Mesenchymal stem cell (in vitro differentiated cells and primary cell): ENCODE data around the gene TMEM192.

ENCODE experiments used
- DNase-seq: peaks from one replicate; pipeline ENCODE4 v3.0.0-alpha.2; 2013
- H2AFZ ChIP-seq: one replicate; pipeline ENCODE4 v1.6.1; 2013; ENCODE audit warnings: low read depth, mild to moderate bottlenecking, control low read depth, inconsistent platforms, low read length, moderate library complexity
- H2AK5ac ChIP-seq: 2 replicates; pipeline ENCODE4 v1.6.1; 2013; ENCODE audit warnings: low read length, moderate library complexity, mild to moderate bottlenecking, inconsistent platforms; ENCODE audit not compliant: severe bottlenecking
- H2BK120ac ChIP-seq: one replicate; pipeline ENCODE4 v1.6.1; 2013; ENCODE audit warnings: low read depth, mild to moderate bottlenecking, inconsistent platforms, low read length, moderate library complexity
- H2BK12ac ChIP-seq, 2 experiments: one replicate each; pipeline ENCODE4 v1.6.1; 2013; ENCODE audit warnings: inconsistent platforms in 2 of 2, low read length in 2 of 2, mild to moderate bottlenecking in 2 of 2, moderate library complexity in 2 of 2, control low read depth in 1 of 2
- H2BK15ac ChIP-seq: one replicate; pipeline ENCODE4 v1.6.1; 2013; ENCODE audit warnings: mild to moderate bottlenecking, low read depth, inconsistent platforms; ENCODE audit not compliant: poor library complexity, severe bottlenecking
- H2BK5ac ChIP-seq: 2 replicates; pipeline ENCODE4 v1.6.1; 2013; ENCODE audit warnings: low read depth, mild to moderate bottlenecking, low read length, control low read depth, inconsistent platforms; ENCODE audit not compliant: poor library complexity, severe bottlenecking
- H3K14ac ChIP-seq, 2 experiments: one replicate each; pipeline ENCODE4 v1.6.1; 2013; ENCODE audit warnings: inconsistent platforms in 2 of 2, low read length in 2 of 2, control low read depth in 1 of 2, mild to moderate bottlenecking in 1 of 2, moderate library complexity in 1 of 2
- H3K18ac ChIP-seq, 2 experiments: one replicate each; pipeline ENCODE4 v1.6.1; 2013; ENCODE audit warnings: inconsistent platforms in 2 of 2, low read length in 2 of 2, control low read depth in 1 of 2, low read depth in 1 of 2, mild to moderate bottlenecking in 1 of 2
- H3K23ac ChIP-seq, 2 experiments: one replicate each; pipeline ENCODE4 v1.6.1; 2013; ENCODE audit warnings: inconsistent platforms in 2 of 2, low read length in 2 of 2, mild to moderate bottlenecking in 2 of 2, moderate library complexity in 2 of 2, control low read depth in 1 of 2
- H3K27ac ChIP-seq: 2 replicates; pipeline ENCODE4 v1.5.1; 2013; ENCODE audit warnings: mild to moderate bottlenecking, moderate library complexity, low read length, control low read depth, inconsistent platforms; ENCODE audit not compliant: poor library complexity, severe bottlenecking
- H3K27me3 ChIP-seq, 2 experiments: 2 replicates each; pipeline versions ENCODE4 v1.6.1 to v1.7.0; 2013; ENCODE audit warnings: low read length in 2 of 2, mild to moderate bottlenecking in 2 of 2, moderate library complexity in 2 of 2, control low read depth in 1 of 2, inconsistent platforms in 1 of 2; ENCODE audit not compliant: control insufficient read depth in 1 of 2, insufficient read depth in 1 of 2
- H3K36me3 ChIP-seq, 2 experiments: 2 replicates each; pipeline versions ENCODE4 v1.6.1 to v1.7.0; 2013; ENCODE audit warnings: low read length in 2 of 2, control low read depth in 1 of 2, inconsistent platforms in 1 of 2, low read depth in 1 of 2, mild to moderate bottlenecking in 1 of 2; ENCODE audit not compliant: insufficient read depth in 2 of 2, control insufficient read depth in 1 of 2
- H3K4ac ChIP-seq, 2 experiments: one replicate each; pipeline ENCODE4 v1.6.1; 2013; ENCODE audit warnings: inconsistent platforms in 2 of 2, low read length in 2 of 2, mild to moderate bottlenecking in 2 of 2, moderate library complexity in 2 of 2, control low read depth in 1 of 2, low read depth in 1 of 2
- H3K4me1 ChIP-seq: 2 replicates; pipeline ENCODE4 v1.6.1; 2013; ENCODE audit warnings: low read depth, low read length, control low read depth; ENCODE audit not compliant: control insufficient read depth, insufficient read depth
- H3K4me2 ChIP-seq: 2 replicates; pipeline ENCODE4 v1.6.1; 2013; ENCODE audit warnings: low read length, mild to moderate bottlenecking, inconsistent platforms; ENCODE audit not compliant: poor library complexity, severe bottlenecking
- H3K4me3 ChIP-seq, 2 experiments: 2 replicates each; pipeline versions ENCODE4 v1.5.1 to v1.7.0; 2013; ENCODE audit warnings: low read length in 2 of 2, mild to moderate bottlenecking in 2 of 2, control low read depth in 1 of 2, low read depth in 1 of 2; ENCODE audit not compliant: insufficient read depth in 1 of 2
- H3K79me1 ChIP-seq: replicated peaks from 2 replicates; pipeline ENCODE4 v1.6.1; 2013; ENCODE audit warnings: mild to moderate bottlenecking, control low read depth, low read length, inconsistent platforms; ENCODE audit not compliant: poor library complexity, severe bottlenecking
- H3K9ac ChIP-seq: 2 replicates; pipeline ENCODE4 v1.7.0; 2013; ENCODE audit warnings: mild to moderate bottlenecking, low read length, moderate library complexity
- H3K9me3 ChIP-seq: 2 replicates; pipeline ENCODE4 v1.7.0; 2013; ENCODE audit warnings: mild to moderate bottlenecking, low read length; ENCODE audit not compliant: control insufficient read depth
- H4K8ac ChIP-seq: one replicate; pipeline ENCODE4 v1.6.1; 2013; ENCODE audit warnings: inconsistent platforms, mild to moderate bottlenecking, low read length, moderate library complexity
- H4K91ac ChIP-seq: one replicate; pipeline ENCODE4 v1.6.1; 2013; ENCODE audit warnings: mild to moderate bottlenecking, low read length, inconsistent platforms
- WGBS: methylation state at CpG from one replicate; pipeline ENCODE4 v1.1.7; 2013; ENCODE audit warnings: mixed read lengths; 5-methylcytosine and 5-hydroxymethylcytosine counted together

Gene TMEM192

GRCh38 chr4:165059386-165059785 is 53.3 kb downstream of the TMEM192 start:
- no peak overlapping the region for H2BK5ac ChIP-seq
- H3K4ac ChIP-seq, result no peak overlapping the region
- no peak overlapping the region for H2AK5ac ChIP-seq
- no peak overlapping the region for H3K9ac ChIP-seq
- H4K91ac ChIP-seq, result no peak overlapping the region
- no peak for DNase-seq
- H3K9me3 ChIP-seq, result no peaks in the 10 kb centered on the region
- no peak overlapping the region for H4K8ac ChIP-seq
- H2AFZ ChIP-seq, result no peak overlapping the region
- no peak overlapping the region for H3K4me2 ChIP-seq
- no peak overlapping the region for H3K4me3 ChIP-seq
- no peak overlapping the region for H3K14ac ChIP-seq
- H3K4me1 ChIP-seq, result no peaks in the 10 kb centered on the region
- no peak overlapping the region for H3K18ac ChIP-seq
- no peaks in the 10 kb centered on the region for H3K79me1 ChIP-seq
- H3K23ac ChIP-seq, result no peak overlapping the region
- 87% methylated on average over 4 of the region's 4 CpGs for WGBS
- H3K27ac ChIP-seq, result no peak overlapping the region
- H3K36me3 ChIP-seq, result no peaks in the 10 kb centered on the region
- H2BK12ac ChIP-seq, result no peak overlapping the region
- H3K27me3 ChIP-seq, result no peaks in the 10 kb centered on the region
- no peak overlapping the region for H2BK15ac ChIP-seq
- no peak overlapping the region for H2BK120ac ChIP-seq

DNA sequence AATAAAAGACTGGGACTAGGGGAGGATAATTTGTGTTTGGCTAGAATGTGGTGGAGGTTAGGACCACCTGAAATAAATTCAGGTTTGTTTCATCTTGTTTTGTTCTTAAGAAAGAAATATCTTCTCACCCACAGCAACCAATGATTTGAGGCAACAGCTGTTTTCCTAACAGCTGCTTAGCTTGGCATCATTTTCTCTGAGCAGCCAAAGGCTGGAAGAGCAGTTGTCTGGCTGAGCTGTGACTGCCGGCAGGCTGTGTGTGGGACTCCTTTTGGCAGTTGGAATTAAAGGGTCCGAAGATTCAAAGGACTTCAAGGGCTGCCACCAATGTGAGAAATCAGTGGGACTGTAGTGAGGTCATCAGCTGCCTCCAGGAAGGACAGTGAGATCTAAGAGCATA is 54.0 kb downstream of the TMEM192 start:
- 85% methylated on average over 2 of the region's 2 CpGs for WGBS
- H4K91ac ChIP-seq, result no peak overlapping the region

DNA sequence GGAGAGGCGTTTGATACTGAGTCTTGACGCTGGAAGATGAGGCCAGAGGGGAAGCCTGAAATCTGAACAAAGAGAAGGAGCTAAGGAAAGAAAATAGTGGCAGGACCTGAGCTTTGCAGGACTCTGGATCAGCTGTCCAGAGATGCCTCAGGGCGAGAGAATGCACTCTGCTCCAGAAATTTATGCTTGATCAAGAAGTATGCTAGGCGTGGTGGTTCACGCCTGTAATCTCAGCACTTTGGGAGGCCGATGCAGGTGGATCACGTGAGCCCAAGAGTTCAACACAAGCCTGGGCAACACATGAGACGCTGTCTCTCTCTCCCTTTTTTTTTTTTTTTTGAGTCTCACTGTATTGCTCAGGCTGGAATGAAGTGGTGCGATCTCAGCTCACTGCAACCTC is 57.1 kb downstream of the TMEM192 start:
- DNase-seq, result no peak
- no peaks in the 10 kb centered on the region for H3K36me3 ChIP-seq
- H3K9me3 ChIP-seq, result no peaks in the 10 kb centered on the region
- H2BK5ac ChIP-seq, result no peak overlapping the region
- H3K9ac ChIP-seq, result no peak overlapping the region
- H3K23ac ChIP-seq, result no peak overlapping the region
- no peak overlapping the region for H3K4ac ChIP-seq
- no peak overlapping the region for H3K4me2 ChIP-seq
- no peak overlapping the region for H2BK120ac ChIP-seq
- H3K27me3 ChIP-seq, result no peaks in the 10 kb centered on the region
- H4K8ac ChIP-seq, result no peak overlapping the region
- H3K4me1 ChIP-seq, result no peaks in the 10 kb centered on the region
- H3K14ac ChIP-seq, result no peak overlapping the region
- WGBS, result 93% methylated on average over 8 of the region's 9 CpGs
- no peaks in the 10 kb centered on the region for H3K79me1 ChIP-seq
- H2AFZ ChIP-seq, result no peak overlapping the region
- no peak overlapping the region for H2AK5ac ChIP-seq
- H2BK12ac ChIP-seq, result no peak overlapping the region
- H4K91ac ChIP-seq, result no peak overlapping the region
- H3K18ac ChIP-seq, result no peak overlapping the region
- H3K27ac ChIP-seq, result no peak overlapping the region
- no peak overlapping the region for H2BK15ac ChIP-seq
- H3K4me3 ChIP-seq, result no peak overlapping the region

More for the DNA sequence above, 54.0 kb downstream of the TMEM192 start:
- Histone ChIP-seq H3K4me1 (no peaks in the 10 kb centered on the region), H2AK5ac (no peak overlapping the region), H3K18ac (no peak overlapping the region), H3K9me3 (no peaks in the 10 kb centered on the region), H3K4me2 (no peak overlapping the region), H3K4me3 (no peak overlapping the region), H2BK5ac (no peak overlapping the region), H4K8ac (no peak overlapping the region), H2BK120ac (no peak overlapping the region), H3K4ac (no peak overlapping the region), H3K23ac (no peak overlapping the region), H3K36me3 (no peaks in the 10 kb centered on the region), H3K14ac (no peak overlapping the region), H3K79me1 (no peaks in the 10 kb centered on the region), H2BK12ac (no peak overlapping the region), H2BK15ac (no peak overlapping the region), H3K9ac (no peak overlapping the region), H3K27me3 (no peaks in the 10 kb centered on the region), H2AFZ (no peak overlapping the region), H3K27ac (no peak overlapping the region)
- DNase-seq, result no peak

GRCh38 chr4:165053645-165054044 is 59.0 kb downstream of the TMEM192 start, which contains the start of gene TRIM75:
TSS of gene TRIM75 (plus strand) at chr4:165053866. CDS start at chr4:165059148, 5,282 bp downstream.
- Histone ChIP-seq H3K14ac (no peak within 1 kb of the TSS), H3K4me1 (no peaks in the 10 kb centered on the region), H3K27me3 (no peaks in the 10 kb centered on the region), H3K79me1 (no peaks in the 10 kb centered on the region), H2BK12ac (no peak within 1 kb of the TSS), H3K18ac (no peak within 1 kb of the TSS), H3K4me2 (no peak within 1 kb of the TSS), H2AFZ (no peak within 1 kb of the TSS), H3K23ac (no peak within 1 kb of the TSS), H3K9ac (no peak within 1 kb of the TSS), H3K4me3 (no peak within 1 kb of the TSS), H2BK5ac (no peak within 1 kb of the TSS), H4K8ac (no peak within 1 kb of the TSS), H3K27ac (no peak within 1 kb of the TSS), H3K4ac (no peak within 1 kb of the TSS), H3K9me3 (no peaks in the 10 kb centered on the region), H2AK5ac (no peak within 1 kb of the TSS), H3K36me3 (no peaks in the 10 kb centered on the region), H2BK120ac (no peak within 1 kb of the TSS), H4K91ac (no peak within 1 kb of the TSS), H2BK15ac (no peak within 1 kb of the TSS)
- 85% methylated on average over 6 of the region's 6 CpGs for WGBS
- no peak for DNase-seq
